Stimulated activated naive B cell treated with anti-CD40 and anti-IgM and Interleukin-4, amounts not matched to agents 10 μg/mL and 1 μg/mL and 100 μg/mL, for 72 hours (primary cell): ENCODE results near the gene YIPF3.

Experiments used
- ATAC-seq, 2 donors: fragments of 150-1000 bp; cut with Tn5 transposase; replicated peaks; 2 replicates each; pipeline ENCODE4 v1.10.0; 2021; ENCODE audit warnings: moderate library complexity in 1 of 2
- DNase-seq: peaks from one replicate; pipeline ENCODE4 v3.0.0; 2021
- H3K27ac Mint-ChIP-seq: one replicate; pipeline ENCODE4 v1.8.0; 2022; ENCODE audit warnings: mild to moderate bottlenecking, mixed read lengths
- H3K27me3 Mint-ChIP-seq, 2 donors: one replicate each; pipeline ENCODE4 v1.8.0; 2022; ENCODE audit warnings: mixed read lengths in 2 of 2
- H3K36me3 Mint-ChIP-seq, 2 donors: one replicate each; pipeline ENCODE4 v1.8.0; 2022; ENCODE audit warnings: mixed read lengths in 2 of 2, mild to moderate bottlenecking in 1 of 2
- H3K4me1 Mint-ChIP-seq, 2 donors: one replicate each; pipeline ENCODE4 v1.8.0; 2022; ENCODE audit warnings: mixed read lengths in 2 of 2, mild to moderate bottlenecking in 1 of 2
- H3K4me3 Mint-ChIP-seq, 2 donors: one replicate each; pipeline ENCODE4 v1.8.0; 2022; ENCODE audit warnings: mild to moderate bottlenecking in 2 of 2, mixed read lengths in 2 of 2, moderate library complexity in 1 of 2
- H3K9me3 Mint-ChIP-seq, 2 donors: one replicate each; pipeline ENCODE4 v1.8.0; 2022; ENCODE audit warnings: mixed read lengths in 2 of 2, mild to moderate bottlenecking in 1 of 2

Gene YIPF3

DNA sequence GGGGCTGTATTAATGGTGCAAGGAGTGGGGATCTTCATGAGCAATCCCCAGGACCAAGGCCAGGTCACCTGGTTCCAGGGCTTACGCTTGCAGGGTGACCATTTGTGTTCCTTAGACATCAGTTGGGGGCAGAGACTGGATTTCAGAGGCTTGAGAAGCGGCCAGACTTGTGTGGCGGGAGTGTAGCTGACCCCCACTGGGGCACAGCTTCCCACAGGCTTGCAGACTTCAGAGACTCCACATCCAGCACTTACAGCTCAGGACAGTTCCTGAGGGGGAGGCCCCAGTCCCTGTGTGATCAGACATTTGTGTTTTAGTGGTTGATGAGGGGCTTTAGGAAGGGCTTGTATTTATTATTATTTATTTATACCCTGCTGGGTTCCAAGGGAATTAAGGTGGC, 24.1 kb downstream of the YIPF3 start:
- no peaks in the 10 kb centered on the region for H3K9me3 Mint-ChIP-seq
- H3K4me1 Mint-ChIP-seq = peaks cover 19 to 41% of the 10 kb centered on the region in 2 donors
- H3K27ac Mint-ChIP-seq = no peak overlapping the region
- H3K36me3 Mint-ChIP-seq = peaks cover 13 to 23% of the 10 kb centered on the region in 2 donors
- DNase-seq (no peak), ATAC-seq (no peak)
- H3K27me3 Mint-ChIP-seq = no peaks in the 10 kb centered on the region
- H3K4me3 Mint-ChIP-seq = no peak overlapping the region

DNA sequence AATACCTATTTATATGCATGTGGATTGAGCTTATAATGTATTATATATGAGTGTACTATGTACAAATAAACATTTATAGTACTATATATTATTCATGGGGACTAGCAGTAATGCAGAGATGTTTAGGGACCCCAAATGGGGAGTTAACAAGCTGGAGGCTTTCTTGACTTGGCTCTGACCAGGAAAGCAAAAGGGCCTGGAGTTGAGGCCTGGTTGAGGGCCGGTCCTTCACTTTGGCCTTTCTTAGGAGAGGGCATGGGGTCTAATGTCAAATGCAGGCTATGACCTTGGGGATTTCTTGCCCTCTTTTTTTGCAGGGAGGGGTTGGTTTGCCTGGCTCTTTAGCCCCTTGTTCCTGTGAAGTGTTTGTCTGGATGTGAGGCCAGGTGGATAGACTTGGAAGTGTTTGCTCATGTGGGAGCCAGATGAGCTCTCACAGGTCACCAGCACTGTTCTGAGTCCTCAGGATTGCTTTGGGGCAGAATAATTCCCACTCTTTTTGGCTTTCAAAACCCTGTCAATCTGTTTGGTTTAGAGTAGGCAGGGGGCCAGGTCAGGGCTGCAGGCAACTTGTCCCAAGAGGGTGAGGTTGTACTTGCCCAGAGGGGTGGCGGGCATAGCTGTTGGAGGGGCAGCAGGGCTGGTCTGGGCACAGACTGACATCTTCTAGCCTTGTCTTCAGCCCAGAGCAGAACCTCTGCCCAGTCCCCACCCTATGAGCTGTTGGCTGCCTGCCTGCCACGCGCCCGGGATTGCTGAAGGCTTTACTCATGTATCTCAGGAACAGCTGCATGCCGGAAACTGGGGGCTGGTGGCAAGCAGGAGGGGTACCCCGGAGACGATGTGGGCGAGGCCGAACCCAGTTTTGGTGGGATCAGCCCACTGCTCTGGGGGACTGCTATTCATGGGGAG, 24.7 kb downstream of the YIPF3 start:
- no peak for DNase-seq

DNA sequence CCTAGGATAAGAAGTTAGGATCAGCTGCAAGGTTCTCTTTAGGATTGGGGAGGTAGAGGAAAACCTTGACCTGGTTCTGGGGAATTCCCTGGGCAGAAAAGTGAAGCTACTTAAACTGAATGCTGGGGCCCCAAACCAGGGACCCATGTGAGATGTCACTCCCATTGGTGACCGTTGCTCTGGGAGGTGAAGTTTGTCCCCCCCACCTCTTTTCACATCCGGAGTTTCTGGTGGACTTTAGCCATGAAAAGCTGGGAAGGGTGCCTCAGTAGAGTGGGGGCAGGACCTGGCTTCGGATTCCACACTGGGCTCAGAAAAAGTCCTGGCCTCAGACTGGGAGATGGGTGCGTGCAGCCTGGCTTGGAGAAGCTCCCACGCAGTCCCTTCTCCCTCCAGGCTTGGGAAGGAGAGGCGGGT, 26.2 kb downstream of the YIPF3 start:
- Mint-ChIP-seq H3K27me3 (no peaks in the 10 kb centered on the region), H3K36me3 (peaks cover 8 to 27% of the 10 kb centered on the region in 2 donors), H3K4me1 (peaks cover 19 to 41% of the 10 kb centered on the region in 2 donors), H3K4me3 (no peak overlapping the region), H3K9me3 (no peaks in the 10 kb centered on the region), H3K27ac (no peak overlapping the region)
- DNase-seq = no peak
- ATAC-seq = no peak

More for the DNA sequence above, 24.7 kb downstream of the YIPF3 start:
- Mint-ChIP-seq H3K27ac (no peak overlapping the region), H3K4me1 (peaks cover 19 to 41% of the 10 kb centered on the region in 2 donors), H3K36me3 (peaks cover 9 to 23% of the 10 kb centered on the region in 2 donors), H3K27me3 (no peaks in the 10 kb centered on the region), H3K9me3 (no peaks in the 10 kb centered on the region), H3K4me3 (no peak overlapping the region)
- no peak for ATAC-seq

GRCh38 chr6:43489277-43490072, 27.3 kb downstream of the YIPF3 start:
- Mint-ChIP-seq H3K4me3 (no peak overlapping the region), H3K27ac (peak overlapping the region; percentile 20), H3K9me3 (no peaks in the 10 kb centered on the region), H3K4me1 (peaks cover 17 to 40% of the 10 kb centered on the region in 2 donors), H3K27me3 (no peaks in the 10 kb centered on the region), H3K36me3 (peaks cover 8 to 30% of the 10 kb centered on the region in 2 donors)
- ATAC-seq (no peak), DNase-seq (no peak)

- peaks cover 17 to 36% of the 10 kb centered on the region in 2 donors for H3K4me1 Mint-ChIP-seq
- DNase-seq = no peak
- no peaks in the 10 kb centered on the region for H3K9me3 Mint-ChIP-seq
- H3K4me3 Mint-ChIP-seq = no peak overlapping the region
- H3K27ac Mint-ChIP-seq = peak overlapping the region; percentile 59
- peaks cover 8 to 27% of the 10 kb centered on the region in 2 donors for H3K36me3 Mint-ChIP-seq
- ATAC-seq = no peak
- no peaks in the 10 kb centered on the region for H3K27me3 Mint-ChIP-seq
Measured at GRCh38 chr6:43488667-43489276, 28.0 kb downstream of the YIPF3 start.

DNA sequence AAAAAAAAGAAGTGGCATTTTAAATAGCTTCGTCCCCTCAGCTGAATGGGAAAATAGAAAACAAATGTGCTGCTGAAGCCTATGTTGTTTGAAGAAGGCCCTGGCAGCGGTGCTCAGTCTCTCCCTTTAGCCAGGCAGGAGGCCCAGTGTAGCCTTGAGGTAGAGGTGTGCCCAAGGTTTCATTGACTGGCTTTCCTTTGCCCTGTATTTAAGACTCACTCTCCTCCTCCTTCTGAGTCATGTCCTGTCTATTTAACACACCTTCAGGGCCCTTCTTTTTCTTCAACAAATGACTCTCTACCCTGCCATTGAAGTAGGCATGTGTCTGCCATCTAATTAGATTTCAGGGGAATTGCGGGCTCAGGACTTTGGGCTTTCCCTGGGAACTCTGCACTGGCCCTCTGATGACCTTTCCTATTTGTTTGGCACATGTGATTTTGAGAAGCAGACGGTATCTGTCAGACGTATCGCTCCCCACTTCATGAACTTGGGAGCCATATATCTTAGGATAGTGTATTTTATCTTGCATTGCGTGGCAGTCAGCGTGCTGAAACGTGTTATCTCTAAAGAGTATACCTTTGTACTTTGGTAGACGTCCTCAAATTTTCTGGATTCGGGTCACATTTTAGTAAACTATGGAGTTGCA, 35.0 kb downstream of the YIPF3 start:
- H3K4me1 Mint-ChIP-seq = peaks cover 33 to 48% of the 10 kb centered on the region in 2 donors
- no peak for ATAC-seq
- H3K4me3 Mint-ChIP-seq = no peak overlapping the region
- no peak for DNase-seq
- no peak overlapping the region for H3K27ac Mint-ChIP-seq
- no peaks in the 10 kb centered on the region for H3K27me3 Mint-ChIP-seq
- no peaks in the 10 kb centered on the region for H3K9me3 Mint-ChIP-seq
- peaks cover 5 to 15% of the 10 kb centered on the region in 2 donors for H3K36me3 Mint-ChIP-seq

DNA sequence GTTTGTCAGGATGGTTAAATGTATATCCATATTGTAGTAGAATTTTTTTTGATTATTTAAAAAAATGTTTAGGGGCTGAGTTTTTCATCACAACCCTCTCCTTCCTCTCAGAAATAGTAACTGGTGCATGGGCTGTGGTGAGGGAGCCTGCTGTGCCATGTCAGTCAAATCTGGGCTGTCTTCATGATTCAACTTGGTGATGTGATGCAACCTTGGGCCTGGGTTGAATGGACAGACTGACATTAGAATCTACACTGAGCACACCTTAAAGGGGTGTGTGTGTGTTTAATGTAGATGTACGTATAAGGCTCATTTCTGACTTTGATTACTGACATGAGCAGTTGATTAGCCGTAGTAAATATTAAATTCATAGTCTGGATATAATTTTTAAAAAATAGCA, 35.7 kb downstream of the YIPF3 start:
- Mint-ChIP-seq H3K27ac (no peak overlapping the region), H3K36me3 (peaks cover 5 to 13% of the 10 kb centered on the region in 2 donors), H3K9me3 (no peaks in the 10 kb centered on the region), H3K4me1 (peaks cover 33 to 50% of the 10 kb centered on the region in 2 donors), H3K27me3 (no peaks in the 10 kb centered on the region), H3K4me3 (no peak overlapping the region)
- DNase-seq = no peak
- no peak for ATAC-seq

DNA sequence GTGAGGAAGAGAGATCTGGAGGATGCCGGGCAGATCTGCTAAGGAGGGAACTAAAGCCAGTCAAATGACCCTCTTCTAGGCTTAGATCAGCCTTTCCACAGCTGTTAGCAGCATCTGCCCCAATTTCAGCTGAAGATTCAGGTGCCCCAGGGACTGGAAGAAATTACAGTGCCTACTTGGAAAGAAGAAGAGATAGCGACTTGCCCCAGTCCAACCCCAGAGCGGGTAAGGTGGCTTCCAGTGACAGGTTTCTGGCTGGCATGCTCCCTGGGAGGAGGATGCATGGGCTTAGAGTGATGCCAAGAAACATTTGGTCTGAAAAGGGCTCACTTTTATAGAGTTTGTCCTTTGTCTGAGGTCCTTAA, 38.7 kb downstream of the YIPF3 start:
- Mint-ChIP-seq H3K9me3 (no peaks in the 10 kb centered on the region), H3K27me3 (no peaks in the 10 kb centered on the region), H3K4me3 (peak overlapping the region; percentile 97 to 99), H3K27ac (peak overlapping the region; percentile 99), H3K36me3 (peaks cover 5% of the 10 kb centered on the region in 2 donors), H3K4me1 (peaks cover 28 to 45% of the 10 kb centered on the region in 2 donors)
- DNase-seq (no peak), ATAC-seq (no peak)

- Mint-ChIP-seq H3K4me1 (peaks cover 27 to 45% of the 10 kb centered on the region in 2 donors), H3K27me3 (no peaks in the 10 kb centered on the region), H3K9me3 (no peaks in the 10 kb centered on the region), H3K27ac (peak within 1 kb of the TSS; percentile 99), H3K4me3 (peak within 1 kb of the TSS; percentile 97 to 99), H3K36me3 (peaks cover 4 to 5% of the 10 kb centered on the region in 2 donors)
- DNase-seq = peak; percentile 90
- ATAC-seq = peak; percentile 100
Measured at GRCh38 chr6:43477235-43478007, 39.3 kb downstream of the YIPF3 start, which contains the start of gene TJAP1. Gene TJAP1 (plus strand): TSS chr6:43477570. CDS start chr6:43499002, 21,432 bp downstream.

DNA sequence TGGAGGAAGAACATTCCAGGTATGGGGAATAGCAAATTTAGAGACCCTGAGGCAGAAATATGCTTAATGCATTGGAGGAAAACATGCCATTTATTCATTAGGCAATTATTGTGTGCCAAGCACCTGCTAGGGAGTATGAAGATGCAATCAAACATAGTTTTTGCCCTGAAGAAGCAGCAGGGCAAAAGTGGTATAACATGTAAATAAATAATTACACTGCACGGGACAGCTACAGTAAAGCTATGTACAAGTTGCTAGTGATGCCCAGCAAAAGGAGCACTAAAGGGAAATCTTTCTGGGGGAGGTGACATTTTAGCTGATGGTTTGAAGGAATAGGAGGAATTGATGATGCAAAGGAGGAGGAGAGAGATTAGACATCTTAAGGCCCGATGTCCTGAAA, 40.0 kb downstream of the YIPF3 start:
- Mint-ChIP-seq H3K4me3 (peak overlapping the region; percentile 97 to 99), H3K4me1 (peaks cover 22 to 41% of the 10 kb centered on the region in 2 donors), H3K36me3 (peaks cover 3% of the 10 kb centered on the region in 2 donors), H3K27me3 (no peaks in the 10 kb centered on the region), H3K27ac (peak overlapping the region; percentile 99), H3K9me3 (no peaks in the 10 kb centered on the region)
- ATAC-seq = peak; percentile 38 to 41
- DNase-seq = no peak

- no peak overlapping the region for H3K27ac Mint-ChIP-seq
- no peak for DNase-seq
- H3K4me3 Mint-ChIP-seq = no peak overlapping the region
- H3K9me3 Mint-ChIP-seq = no peaks in the 10 kb centered on the region
- H3K4me1 Mint-ChIP-seq = peaks cover 16 to 38% of the 10 kb centered on the region in 2 donors
- H3K36me3 Mint-ChIP-seq = no peaks in the 10 kb centered on the region
- H3K27me3 Mint-ChIP-seq = peaks cover 9 to 11% of the 10 kb centered on the region in 2 donors
- no peak for ATAC-seq
Measured at GRCh38 chr6:43475516-43475915, 41.2 kb downstream of the YIPF3 start.

DNA sequence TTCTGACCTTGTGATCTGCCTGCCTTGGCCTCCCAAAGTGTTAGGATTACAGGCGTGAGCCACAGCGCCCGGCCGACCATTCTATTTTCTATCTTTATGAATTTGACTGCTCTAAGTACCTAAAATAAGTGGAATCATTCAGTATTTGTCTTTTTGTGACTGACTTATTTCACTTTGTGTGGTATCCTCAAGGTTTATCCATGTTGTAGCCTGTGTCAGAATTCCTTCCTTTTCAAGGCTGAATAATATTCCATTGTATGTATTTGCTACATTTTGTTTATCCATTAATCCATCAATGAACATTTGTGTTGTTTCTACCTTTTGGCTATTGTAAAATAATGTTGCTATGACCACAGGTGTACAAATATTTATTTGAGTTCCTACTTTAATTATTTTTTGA, 44.2 kb downstream of the YIPF3 start:
- ATAC-seq = no peak
- Mint-ChIP-seq H3K4me1 (peaks cover 3 to 10% of the 10 kb centered on the region in 2 donors), H3K27me3 (peaks cover 25 to 35% of the 10 kb centered on the region in 2 donors), H3K27ac (no peak overlapping the region), H3K4me3 (no peak overlapping the region), H3K36me3 (no peaks in the 10 kb centered on the region), H3K9me3 (no peaks in the 10 kb centered on the region)
- DNase-seq = no peak

GRCh38 chr6:43471399-43471798, 45.3 kb downstream of the YIPF3 start:
- no peaks in the 10 kb centered on the region for H3K36me3 Mint-ChIP-seq
- H3K9me3 Mint-ChIP-seq = no peaks in the 10 kb centered on the region

More at GRCh38 chr6:43471399-43471798, 45.3 kb downstream of the YIPF3 start:
- no peak for DNase-seq
- H3K27ac Mint-ChIP-seq = no peak overlapping the region
- no peak overlapping the region for H3K4me3 Mint-ChIP-seq
- ATAC-seq = no peak
- peaks cover 26 to 36% of the 10 kb centered on the region in 2 donors for H3K27me3 Mint-ChIP-seq
- no peaks in the 10 kb centered on the region for H3K4me1 Mint-ChIP-seq
